DND-41 (cell line): ENCODE data around the gene CALML4.
"Not testable (repeated sequence)": the region's sequence is repeated elsewhere in the genome, so short reads cannot be mapped to it uniquely, and the experiment has no call there.

Experiments used
- ATAC-seq: fragments of 200-7000 bp; cut with Tn5 transposase; 3 replicates; pipeline ENCODE4 v1.9.1; 2021; ENCODE audit warnings: low read depth; ENCODE audit not compliant: insufficient read depth
- DNase-seq: peaks from one replicate; pipeline ENCODE4 v3.0.0-alpha.2; 2020
- H2AFZ ChIP-seq: 2 replicates; pipeline ENCODE4 v1.6.0; 2012; ENCODE audit warnings: low read depth, low read length
- H3K27ac ChIP-seq: 2 replicates; pipeline ENCODE4 v1.5.1; 2012; ENCODE audit warnings: low read length, inconsistent platforms
- H3K27me3 ChIP-seq: fragments of 200-600 bp; sonication (generic); 2 replicates; pipeline ENCODE4 v1.6.0; 2012; ENCODE audit warnings: low read length, mild to moderate bottlenecking, inconsistent platforms; ENCODE audit not compliant: insufficient read depth, poor library complexity
- H3K36me3 ChIP-seq: 2 replicates; pipeline ENCODE4 v1.5.1; 2012; ENCODE audit warnings: low read length, inconsistent platforms; ENCODE audit not compliant: insufficient read depth
- H3K4me1 ChIP-seq: 2 replicates; pipeline ENCODE4 v1.5.1; 2012; ENCODE audit warnings: mild to moderate bottlenecking, low read length; ENCODE audit not compliant: insufficient read depth
- H3K4me2 ChIP-seq: 2 replicates; pipeline ENCODE4 v1.6.0; 2012; ENCODE audit warnings: mild to moderate bottlenecking, moderate library complexity, low read length, inconsistent platforms; ENCODE audit not compliant: insufficient read depth
- H3K4me3 ChIP-seq, 2 experiments: fragments of 200-600 bp in 1 of 2; shearing (Covaris generic) in 1 of 2; 2 replicates each; pipeline ENCODE4 v1.5.1; 2012 to 2016; ENCODE audit warnings: inconsistent platforms in 2 of 2, low read length in 2 of 2, mild to moderate bottlenecking in 2 of 2, low read depth in 1 of 2, moderate library complexity in 1 of 2
- H3K79me2 ChIP-seq: 2 replicates; pipeline ENCODE4 v1.6.0; 2012; ENCODE audit warnings: low read length, inconsistent platforms; ENCODE audit not compliant: insufficient read depth
- H3K9ac ChIP-seq: 2 replicates; pipeline ENCODE4 v1.6.0; 2012; ENCODE audit warnings: low read depth, mild to moderate bottlenecking, inconsistent platforms, low read length, moderate library complexity
- H3K9me3 ChIP-seq: 2 replicates; pipeline ENCODE4 v1.5.1; 2012; ENCODE audit warnings: low read length, moderate library complexity, mild to moderate bottlenecking, inconsistent platforms; ENCODE audit not compliant: insufficient read depth, severe bottlenecking
- H4K20me1 ChIP-seq: 2 replicates; pipeline ENCODE4 v1.6.0; 2012; ENCODE audit warnings: low read length; ENCODE audit not compliant: insufficient read depth
- EZH2 ChIP-seq: IDR thresholded peaks from 3 replicates; pipeline ENCODE4 v1.6.1; 2012; ENCODE audit warnings: borderline replicate concordance, low read depth, mild to moderate bottlenecking, moderate library complexity, low read length, inconsistent platforms; ENCODE audit not compliant: severe bottlenecking
- TF ChIP-seq, protein P1 (sequence below): IDR thresholded peaks from 2 replicates; pipeline ENCODE4 v1.5.1; 2012; ENCODE audit warnings: borderline replicate concordance, low read length, moderate library complexity, mild to moderate bottlenecking; ENCODE audit not compliant: poor library complexity, severe bottlenecking; ENCODE audit errors: extremely low read depth

CALML4 gene

DNA sequence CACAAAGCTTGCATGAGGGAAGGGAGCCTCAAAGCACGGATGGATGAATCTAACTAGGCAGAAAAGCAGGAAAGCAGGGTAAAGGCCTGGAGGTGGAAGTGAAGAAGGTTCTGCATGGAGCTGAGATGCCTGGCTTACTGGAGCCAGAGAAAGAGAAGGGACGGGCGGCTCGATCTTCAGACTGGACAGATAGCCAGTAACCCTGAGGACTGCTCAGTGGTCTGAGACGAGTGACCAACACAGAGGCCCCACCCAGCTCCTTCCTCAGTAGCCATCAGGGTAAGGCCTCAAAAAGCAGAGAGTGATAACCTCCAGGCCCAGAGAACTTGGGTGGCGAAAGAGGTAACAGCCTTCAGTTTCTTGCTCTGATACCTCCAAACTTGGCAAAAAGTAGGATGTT, 18.0 kb upstream of the CALML4 start:
- no peak for TF ChIP-seq EZH2
- TF ChIP-seq, protein P1, sequence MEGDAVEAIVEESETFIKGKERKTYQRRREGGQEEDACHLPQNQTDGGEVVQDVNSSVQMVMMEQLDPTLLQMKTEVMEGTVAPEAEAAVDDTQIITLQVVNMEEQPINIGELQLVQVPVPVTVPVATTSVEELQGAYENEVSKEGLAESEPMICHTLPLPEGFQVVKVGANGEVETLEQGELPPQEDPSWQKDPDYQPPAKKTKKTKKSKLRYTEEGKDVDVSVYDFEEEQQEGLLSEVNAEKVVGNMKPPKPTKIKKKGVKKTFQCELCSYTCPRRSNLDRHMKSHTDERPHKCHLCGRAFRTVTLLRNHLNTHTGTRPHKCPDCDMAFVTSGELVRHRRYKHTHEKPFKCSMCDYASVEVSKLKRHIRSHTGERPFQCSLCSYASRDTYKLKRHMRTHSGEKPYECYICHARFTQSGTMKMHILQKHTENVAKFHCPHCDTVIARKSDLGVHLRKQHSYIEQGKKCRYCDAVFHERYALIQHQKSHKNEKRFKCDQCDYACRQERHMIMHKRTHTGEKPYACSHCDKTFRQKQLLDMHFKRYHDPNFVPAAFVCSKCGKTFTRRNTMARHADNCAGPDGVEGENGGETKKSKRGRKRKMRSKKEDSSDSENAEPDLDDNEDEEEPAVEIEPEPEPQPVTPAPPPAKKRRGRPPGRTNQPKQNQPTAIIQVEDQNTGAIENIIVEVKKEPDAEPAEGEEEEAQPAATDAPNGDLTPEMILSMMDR, result no peak
- H3K36me3 ChIP-seq, result peaks cover 27% of the 10 kb centered on the region
- H3K4me1 ChIP-seq, result peaks cover 34% of the 10 kb centered on the region
- no peak overlapping the region for H3K4me2 ChIP-seq
- H3K27me3 ChIP-seq, result no peaks in the 10 kb centered on the region
- no peak overlapping the region for H2AFZ ChIP-seq
- H3K27ac ChIP-seq, result no peak overlapping the region
- H3K9ac ChIP-seq, result no peak overlapping the region
- H3K79me2 ChIP-seq, result peaks cover 82% of the 10 kb centered on the region
- H3K9me3 ChIP-seq, result no peaks in the 10 kb centered on the region
- no peak for DNase-seq
- H3K4me3 ChIP-seq, result no peak overlapping the region
- peaks cover 28% of the 10 kb centered on the region for H4K20me1 ChIP-seq
- ATAC-seq, result no peak

GRCh38 chr15:68222432-68222743, 17.3 kb upstream of the CALML4 start:
- Histone ChIP-seq H3K4me1 (peaks cover 26% of the 10 kb centered on the region), H4K20me1 (peaks cover 29% of the 10 kb centered on the region), H3K36me3 (peaks cover 35% of the 10 kb centered on the region), H3K79me2 (peaks cover 82% of the 10 kb centered on the region)
- ATAC-seq, H3K9me3 ChIP-seq, H3K9ac ChIP-seq, H2AFZ ChIP-seq, H3K27ac ChIP-seq, DNase-seq, H3K4me2 ChIP-seq, H3K27me3 ChIP-seq, H3K4me3 ChIP-seq: not testable (repeated sequence)

DNA sequence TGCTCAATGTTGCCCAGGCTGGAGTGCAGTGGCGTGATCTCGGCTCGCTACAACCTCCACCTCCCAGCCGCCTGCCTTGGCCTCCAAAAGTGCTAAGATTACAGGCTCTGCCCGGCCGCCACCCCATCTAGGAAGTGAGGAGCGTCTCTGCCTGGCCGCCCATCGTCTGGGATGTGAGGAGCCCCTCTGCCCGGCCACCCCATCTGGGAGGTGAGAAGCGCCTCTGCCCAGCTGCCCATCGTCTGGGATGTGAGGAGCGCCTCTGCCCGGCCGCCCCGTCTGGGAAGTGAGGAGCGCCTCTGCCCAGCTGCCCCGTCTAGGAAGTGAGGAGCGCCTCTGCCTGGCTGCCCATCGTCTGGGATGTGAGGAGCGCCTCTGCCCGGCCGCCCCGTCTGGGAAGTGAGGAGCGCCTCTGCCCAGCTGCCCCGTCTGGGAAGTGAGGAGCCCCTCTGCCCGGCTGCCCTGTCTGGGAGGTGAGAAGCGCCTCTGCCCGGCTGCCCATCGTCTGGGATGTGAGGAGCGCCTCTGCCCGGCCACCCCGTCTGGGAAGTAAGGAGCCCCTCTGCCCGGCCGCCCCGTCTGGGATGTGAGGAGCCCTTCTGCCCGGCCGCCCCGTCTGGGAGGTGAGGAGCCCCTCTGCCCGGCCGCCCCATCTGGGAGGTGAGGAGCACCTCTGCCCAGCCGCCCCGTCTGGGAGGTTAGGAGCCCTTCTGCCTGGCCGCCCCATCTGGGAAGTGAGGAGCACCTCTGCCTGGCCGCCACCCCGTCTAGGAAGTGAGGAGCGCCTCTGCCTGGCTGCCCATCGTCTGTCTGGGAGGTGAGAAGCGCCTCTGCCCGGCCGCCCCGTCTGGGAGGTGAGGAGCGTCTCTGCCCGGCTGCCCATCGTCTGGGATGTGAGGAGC, 16.6 kb upstream of the CALML4 start:
- not testable (repeated sequence) for DNase-seq, H3K27me3 ChIP-seq, H2AFZ ChIP-seq, H3K9ac ChIP-seq, H3K4me2 ChIP-seq, H3K9me3 ChIP-seq, H3K4me3 ChIP-seq, ATAC-seq, H3K27ac ChIP-seq
- Histone ChIP-seq H3K79me2 (peaks cover 82% of the 10 kb centered on the region), H4K20me1 (peaks cover 30% of the 10 kb centered on the region), H3K4me1 (peaks cover 21% of the 10 kb centered on the region), H3K36me3 (peaks cover 41% of the 10 kb centered on the region)

- peaks cover 16% of the 10 kb centered on the region for H3K4me1 ChIP-seq
- no peak overlapping the region for H3K27ac ChIP-seq
- DNase-seq (no peak), ATAC-seq (no peak)
- no peak overlapping the region for H3K4me3 ChIP-seq
- H2AFZ ChIP-seq, result no peak overlapping the region
- peaks cover 82% of the 10 kb centered on the region for H3K79me2 ChIP-seq
- H3K27me3 ChIP-seq, result no peaks in the 10 kb centered on the region
- H4K20me1 ChIP-seq, result peaks cover 38% of the 10 kb centered on the region
- no peak overlapping the region for H3K4me2 ChIP-seq
- no peak overlapping the region for H3K9ac ChIP-seq
- no peak for TF ChIP-seq EZH2
- TF ChIP-seq, protein P1, result no peak
- no peaks in the 10 kb centered on the region for H3K9me3 ChIP-seq
- H3K36me3 ChIP-seq, result peaks cover 49% of the 10 kb centered on the region
Observed at GRCh38 chr15:68220967-68221366, 15.8 kb upstream of the CALML4 start.
